GM23248 (cell line): ENCODE measurements around the gene NEGR1. TPM values are rescaled to one million over a fixed set of nuclear protein-coding genes. Genes with fewer than 3 reads are reported as not detected.

Experiments
- DNase-seq: peaks from one replicate; pipeline ENCODE4 v3.0.0-alpha.2; 2015
- H2AFZ ChIP-seq: fragments of 200-600 bp; sonication (generic); 2 replicates; pipeline ENCODE4 v1.6.1; 2016; ENCODE audit warnings: antibody characterized with exemption
- H3F3A ChIP-seq: fragments of 200-600 bp; sonication (generic); 2 replicates; pipeline ENCODE4 v1.6.1; 2016; ENCODE audit warnings: mild to moderate bottlenecking, antibody characterized with exemption, mixed run types; ENCODE audit not compliant: insufficient read depth
- H3K27ac ChIP-seq: fragments of 200-600 bp; sonication (generic); 2 replicates; pipeline ENCODE4 v1.5.1; 2016; ENCODE audit warnings: mild to moderate bottlenecking
- H3K27me3 ChIP-seq: fragments of 200-600 bp; sonication (generic); replicated peaks from 2 replicates; pipeline ENCODE4 v1.6.1; 2016; ENCODE audit warnings: mild to moderate bottlenecking; ENCODE audit not compliant: insufficient read depth
- H3K36me3 ChIP-seq: fragments of 200-600 bp; sonication (generic); 2 replicates; pipeline ENCODE4 v1.6.1; 2016; ENCODE audit warnings: low read depth, mild to moderate bottlenecking
- H3K4me1 ChIP-seq: fragments of 200-600 bp; sonication (generic); 2 replicates; pipeline ENCODE4 v1.6.1; 2016; ENCODE audit warnings: mild to moderate bottlenecking; ENCODE audit not compliant: insufficient read depth
- H3K4me2 ChIP-seq: fragments of 200-600 bp; sonication (generic); one replicate; pipeline ENCODE4 v1.6.1; 2016; ENCODE audit warnings: mild to moderate bottlenecking; ENCODE audit not compliant: unreplicated experiment
- H3K4me3 ChIP-seq: fragments of 200-600 bp; sonication (generic); 2 replicates; pipeline ENCODE4 v1.5.1; 2016; ENCODE audit warnings: mild to moderate bottlenecking
- H3K79me2 ChIP-seq: fragments of 200-600 bp; sonication (generic); 2 replicates; pipeline ENCODE4 v1.6.1; 2016; ENCODE audit warnings: mild to moderate bottlenecking; ENCODE audit not compliant: insufficient read depth
- H3K9ac ChIP-seq: fragments of 200-600 bp; sonication (generic); 2 replicates; pipeline ENCODE4 v1.6.1; 2016; ENCODE audit warnings: mild to moderate bottlenecking
- H3K9me2 ChIP-seq: fragments of 200-600 bp; sonication (generic); 2 replicates; pipeline ENCODE4 v1.6.1; 2016; ENCODE audit warnings: mixed run types, mild to moderate bottlenecking, moderate library complexity; ENCODE audit not compliant: insufficient read depth
- H3K9me3 ChIP-seq: fragments of 200-600 bp; sonication (generic); one replicate; pipeline ENCODE4 v1.6.1; 2017; ENCODE audit warnings: low read depth
- H4K20me1 ChIP-seq: fragments of 200-600 bp; sonication (generic); 2 replicates; pipeline ENCODE4 v1.6.0; 2016; ENCODE audit not compliant: insufficient read depth
- EZH2 ChIP-seq: fragments of 200-600 bp; sonication (generic); IDR thresholded peaks from 2 replicates; pipeline ENCODE4 v1.6.1; 2018; ENCODE audit warnings: antibody characterized with exemption, mild to moderate bottlenecking; ENCODE audit not compliant: insufficient read depth, poor library complexity, severe bottlenecking
- EZH2phosphoT487 ChIP-seq: fragments of 200-600 bp; sonication (generic); IDR thresholded peaks from 2 replicates; pipeline ENCODE4 v1.6.1; 2018; ENCODE audit warnings: antibody characterized with exemption, moderate library complexity, mild to moderate bottlenecking, low read depth; ENCODE audit not compliant: insufficient read depth
- WGBS, 2 experiments: methylation state at CpG; one replicate each; pipeline ENCODE4 v1.1.6; 2015 to 2017; ENCODE audit warnings: low lambda C conversion rate in 2 of 2, low coverage in 1 of 2; ENCODE audit errors: missing lambda C conversion rate in 2 of 2; 5-methylcytosine and 5-hydroxymethylcytosine counted together
- in situ Hi-C: fragments of 300-500 bp; cut with MboI; formaldehyde crosslinking; loops from 2 replicates; pipeline ENCODE4 v1.15.0; 2020
- polyA plus RNA-seq: library from polyadenylated mRNA; unstranded; fragments of >200 nt; fragmentation: Nextera tagmentation; extraction: Ambion mirVana; gene quantifications from 2 replicates; pipeline ENCODE4 v1.2.1, GENCODE V29; 2016
- total RNA-seq: library from RNA; depleted of rRNA; stranded (reverse); fragments of >200 nt; shearing (Covaris generic); gene quantifications from 2 replicates; pipeline ENCODE4 v1.2.3, GENCODE V29; 2014

Gene NEGR1
- total and polyA plus RNA-seq, 2 experiments from 2014 or later = 14.3 to 15.7 TPM

GRCh38 chr1:71427066-71427465 lies 855.3 kb downstream of the NEGR1 start:
- H2AFZ ChIP-seq = no peak overlapping the region
- H3K4me3 ChIP-seq = no peak overlapping the region
- no peaks in the 10 kb centered on the region for H3K27me3 ChIP-seq
- 96 to 100% methylated on average over 3 of the region's 3 CpGs for WGBS, 2 experiments
- H3F3A ChIP-seq = no peaks in the 10 kb centered on the region
- no peak overlapping the region for H3K9ac ChIP-seq
- in situ Hi-C loops = no loop called here
- H3K9me2 ChIP-seq = no peaks in the 10 kb centered on the region
- no peaks in the 10 kb centered on the region for H4K20me1 ChIP-seq
- H3K4me1 ChIP-seq = no peaks in the 10 kb centered on the region
- TF ChIP-seq EZH2 (no peak), EZH2phosphoT487 (no peak)
- no peaks in the 10 kb centered on the region for H3K9me3 ChIP-seq
- no peaks in the 10 kb centered on the region for H3K79me2 ChIP-seq
- no peak overlapping the region for H3K4me2 ChIP-seq
- no peak for DNase-seq
- H3K36me3 ChIP-seq = no peaks in the 10 kb centered on the region
- H3K27ac ChIP-seq = no peak overlapping the region

DNA sequence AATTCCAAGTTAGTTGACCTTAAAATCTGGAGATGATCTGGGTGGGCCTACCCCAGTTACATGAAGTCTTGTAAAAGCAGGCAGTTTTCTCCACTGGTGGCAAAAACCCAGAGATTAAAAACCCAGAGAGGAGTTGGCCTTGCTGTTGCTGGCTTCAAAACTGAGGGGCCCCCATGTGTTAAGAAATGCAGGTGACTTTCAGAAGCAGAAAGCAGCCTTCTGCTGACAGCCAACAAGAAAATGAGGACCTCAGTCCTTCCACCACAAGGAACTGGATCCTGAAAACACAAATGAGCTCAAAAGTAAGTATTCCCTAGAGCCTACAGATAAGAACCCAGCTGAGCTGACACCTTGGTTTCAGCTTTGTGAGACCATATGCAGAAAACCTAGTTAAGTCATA lies 857.8 kb downstream of the NEGR1 start:
- H2AFZ ChIP-seq = no peak overlapping the region
- H3K4me2 ChIP-seq = no peak overlapping the region
- H3K27me3 ChIP-seq = no peaks in the 10 kb centered on the region
- H3K79me2 ChIP-seq = no peaks in the 10 kb centered on the region
- no peaks in the 10 kb centered on the region for H3K4me1 ChIP-seq
- H3K9ac ChIP-seq = no peak overlapping the region
- H3K4me3 ChIP-seq = no peak overlapping the region
- no peak for DNase-seq
- no peaks in the 10 kb centered on the region for H4K20me1 ChIP-seq
- H3K9me3 ChIP-seq = no peaks in the 10 kb centered on the region
- no peaks in the 10 kb centered on the region for H3K36me3 ChIP-seq
- no peak for TF ChIP-seq EZH2
- no peak for TF ChIP-seq EZH2phosphoT487
- no peak overlapping the region for H3K27ac ChIP-seq
- no peaks in the 10 kb centered on the region for H3K9me2 ChIP-seq
- no peaks in the 10 kb centered on the region for H3F3A ChIP-seq
- in situ Hi-C loops = no loop called here

- H3F3A ChIP-seq = no peaks in the 10 kb centered on the region
- WGBS, 2 experiments = 43 to 46% methylated on average over 6 of the region's 6 CpGs
- no peaks in the 10 kb centered on the region for H4K20me1 ChIP-seq
- no peak overlapping the region for H3K27ac ChIP-seq
- TF ChIP-seq EZH2 (no peak), EZH2phosphoT487 (no peak)
- H3K36me3 ChIP-seq = no peaks in the 10 kb centered on the region
- H3K4me3 ChIP-seq = no peak overlapping the region
- H3K79me2 ChIP-seq = no peaks in the 10 kb centered on the region
- H3K9ac ChIP-seq = no peak overlapping the region
- no peaks in the 10 kb centered on the region for H3K9me3 ChIP-seq
- in situ Hi-C loops = no loop called here
- no peak for DNase-seq
- no peaks in the 10 kb centered on the region for H3K4me1 ChIP-seq
- no peaks in the 10 kb centered on the region for H3K27me3 ChIP-seq
- no peaks in the 10 kb centered on the region for H3K9me2 ChIP-seq
- H3K4me2 ChIP-seq = no peak overlapping the region
- no peak overlapping the region for H2AFZ ChIP-seq
Observed at GRCh38 chr1:71422221-71422620, 860.1 kb downstream of the NEGR1 start.

GRCh38 chr1:71417421-71417820 lies 864.9 kb downstream of the NEGR1 start:
- in situ Hi-C loops = no loop called here
- no peaks in the 10 kb centered on the region for H3K9me3 ChIP-seq
- no peak overlapping the region for H3K4me2 ChIP-seq
- H4K20me1 ChIP-seq = no peaks in the 10 kb centered on the region
- H3K4me1 ChIP-seq = peaks cover 17% of the 10 kb centered on the region
- no peak overlapping the region for H2AFZ ChIP-seq
- no peak overlapping the region for H3K27ac ChIP-seq
- TF ChIP-seq EZH2phosphoT487 (no peak), EZH2 (no peak)
- 86% methylated on average over 3 of the region's 3 CpGs for WGBS, 2 experiments
- H3K27me3 ChIP-seq = no peaks in the 10 kb centered on the region
- no peak overlapping the region for H3K4me3 ChIP-seq
- no peak for DNase-seq
- no peak overlapping the region for H3K9ac ChIP-seq
- H3F3A ChIP-seq = peaks cover 17% of the 10 kb centered on the region; the same call in 1 of the 2 replicates
- H3K79me2 ChIP-seq = no peaks in the 10 kb centered on the region
- H3K36me3 ChIP-seq = no peaks in the 10 kb centered on the region
- no peaks in the 10 kb centered on the region for H3K9me2 ChIP-seq

GRCh38 chr1:71414179-71414578 lies 868.2 kb downstream of the NEGR1 start:
- Histone ChIP-seq H3K4me3 (peak overlapping the region; percentile 8), H3K9ac (no peak overlapping the region), H3K4me2 (peak overlapping the region; percentile 40), H2AFZ (peak overlapping the region; percentile 23; the same call in 1 of the 2 replicates), H3K27me3 (no peaks in the 10 kb centered on the region), H3K9me2 (no peaks in the 10 kb centered on the region), H3K27ac (peak overlapping the region; percentile 49), H3K36me3 (no peaks in the 10 kb centered on the region), H3K4me1 (peaks cover 17% of the 10 kb centered on the region), H4K20me1 (no peaks in the 10 kb centered on the region), H3F3A (peaks cover 17% of the 10 kb centered on the region; the same call in 1 of the 2 replicates), H3K79me2 (no peaks in the 10 kb centered on the region), H3K9me3 (no peaks in the 10 kb centered on the region)
- no peak for DNase-seq
- TF ChIP-seq EZH2 (no peak), EZH2phosphoT487 (no peak)
- in situ Hi-C loops = no loop called here
- WGBS, 2 experiments = 1 to 5% methylated on average over 2 of the region's 2 CpGs
